ENCODE results near the gene TOM1L1.

Gene TOM1L1

DNA sequence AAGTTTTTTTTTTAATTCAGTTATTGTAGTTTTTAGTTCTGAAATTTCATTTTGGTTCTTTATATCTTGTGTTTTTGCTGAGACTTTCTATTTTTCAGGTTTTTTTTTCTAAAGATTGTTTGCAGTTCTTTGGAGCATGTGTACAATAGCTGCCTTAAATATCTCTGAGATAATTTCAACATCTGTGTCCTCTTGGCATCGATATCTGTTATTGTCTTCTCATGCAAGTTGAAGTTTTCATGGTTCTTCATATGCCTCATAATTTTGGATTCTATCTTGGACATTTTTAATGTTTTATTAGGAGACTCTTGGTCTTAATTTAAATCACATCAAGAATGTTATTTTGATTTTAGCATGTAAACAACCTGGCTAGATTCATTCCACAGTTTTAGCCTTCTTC, 45.0 kb downstream of the TOM1L1 start:
- no peaks in the 10 kb centered on the region for H3K9me3 ChIP-seq (replicated peaks in 1 of 2; ENCODE audit: control insufficient read depth in 2 of 2, insufficient read depth in 1 of 2, low read depth in 1 of 2, low read length in 2 of 2)
- no peaks in the 10 kb centered on the region for H3K27me3 ChIP-seq (ENCODE audit: control insufficient read depth in 3 of 3, insufficient read depth in 3 of 3, low read depth in 1 of 3, low read length in 3 of 3)
- H2AK5ac ChIP-seq (ENCODE audit: low read depth, low read length) = no peak overlapping the region
- H3K4ac ChIP-seq (ENCODE audit: low read length) = no peak overlapping the region
- H3K14ac ChIP-seq (ENCODE audit: low read length) = no peak overlapping the region
- no peak overlapping the region for H2BK120ac ChIP-seq (ENCODE audit: low read depth, low read length)
- no peak overlapping the region for H4K91ac ChIP-seq (ENCODE audit: low read depth, low read length, poor library complexity)
- no peak overlapping the region for H2BK12ac ChIP-seq (ENCODE audit: low read length)
- H2BK5ac ChIP-seq (ENCODE audit: low read length) = no peak overlapping the region
- no peak overlapping the region for H2BK15ac ChIP-seq (ENCODE audit: low read length)
- H3K9ac ChIP-seq (ENCODE audit: low read depth, low read length, poor library complexity) = no peak overlapping the region
- no peak overlapping the region for H3K4me2 ChIP-seq (ENCODE audit: insufficient read depth, low read length, poor library complexity, severe bottlenecking)
- H3K18ac ChIP-seq (ENCODE audit: low read length) = no peak overlapping the region
- no peak for DNase-seq (ENCODE audit: low spot score)
- H3K23ac ChIP-seq (ENCODE audit: low read depth, low read length, poor library complexity) = no peak overlapping the region
- no peak overlapping the region for H3K4me3 ChIP-seq (ENCODE audit: low read length in 2 of 2)
- H2AFZ ChIP-seq (ENCODE audit: low read length) = no peak overlapping the region
- H4K8ac ChIP-seq (ENCODE audit: low read depth, low read length) = no peak overlapping the region
- H3K79me1 ChIP-seq (ENCODE audit: low read depth, low read length) = no peaks in the 10 kb centered on the region
- H3K36me3 ChIP-seq (replicated peaks in 1 of 2; ENCODE audit: control insufficient read depth in 2 of 2, insufficient read depth in 2 of 2, low read length in 2 of 2) = peaks cover 8 to 22% of the 10 kb centered on the region in 2 donors
- H3K27ac ChIP-seq (replicated peaks; ENCODE audit: low read length) = no peak overlapping the region
- WGBS, 2 donors (ENCODE audit: extremely low coverage in 2 of 2, insufficient read length in 2 of 2, insufficient replicate concordance in 1 of 2) = no CpG with 5 or more reads among the region's 1 CpG
- no peaks in the 10 kb centered on the region for H3K4me1 ChIP-seq (ENCODE audit: control insufficient read depth in 2 of 2, insufficient read depth in 1 of 2, low read depth in 1 of 2, low read length in 2 of 2)

- no peak overlapping the region for H4K91ac ChIP-seq (ENCODE audit: low read depth, low read length, poor library complexity)
- H3K36me3 ChIP-seq (replicated peaks in 1 of 2; ENCODE audit: control insufficient read depth in 2 of 2, insufficient read depth in 2 of 2, low read length in 2 of 2) = peaks cover 12 to 37% of the 10 kb centered on the region in 2 donors
- no peak overlapping the region for H3K27ac ChIP-seq (replicated peaks; ENCODE audit: low read length)
- no peak overlapping the region for H3K4me3 ChIP-seq (ENCODE audit: low read length in 2 of 2)
- H3K4me1 ChIP-seq (ENCODE audit: control insufficient read depth in 2 of 2, insufficient read depth in 1 of 2, low read depth in 1 of 2, low read length in 2 of 2) = no peaks in the 10 kb centered on the region
- H3K27me3 ChIP-seq (ENCODE audit: control insufficient read depth in 3 of 3, insufficient read depth in 3 of 3, low read depth in 1 of 3, low read length in 3 of 3) = no peaks in the 10 kb centered on the region
- DNase-seq (ENCODE audit: low spot score) = no peak
- H3K79me1 ChIP-seq (ENCODE audit: low read depth, low read length) = no peaks in the 10 kb centered on the region
- no CpG with 5 or more reads among the region's 2 CpGs for WGBS, 2 donors (ENCODE audit: extremely low coverage in 2 of 2, insufficient read length in 2 of 2, insufficient replicate concordance in 1 of 2)
- no peak overlapping the region for H2BK15ac ChIP-seq (ENCODE audit: low read length)
- no peak overlapping the region for H3K9ac ChIP-seq (ENCODE audit: low read depth, low read length, poor library complexity)
- no peak overlapping the region for H2BK120ac ChIP-seq (ENCODE audit: low read depth, low read length)
- H2AK5ac ChIP-seq (ENCODE audit: low read depth, low read length) = no peak overlapping the region
- no peak overlapping the region for H2BK5ac ChIP-seq (ENCODE audit: low read length)
- no peak overlapping the region for H3K4ac ChIP-seq (ENCODE audit: low read length)
- no peaks in the 10 kb centered on the region for H3K9me3 ChIP-seq (replicated peaks in 1 of 2; ENCODE audit: control insufficient read depth in 2 of 2, insufficient read depth in 1 of 2, low read depth in 1 of 2, low read length in 2 of 2)
- H2AFZ ChIP-seq (ENCODE audit: low read length) = no peak overlapping the region
- H2BK12ac ChIP-seq (ENCODE audit: low read length) = no peak overlapping the region
- H3K23ac ChIP-seq (ENCODE audit: low read depth, low read length, poor library complexity) = no peak overlapping the region
- H4K8ac ChIP-seq (ENCODE audit: low read depth, low read length) = no peak overlapping the region
- H3K14ac ChIP-seq (ENCODE audit: low read length) = no peak overlapping the region
- no peak overlapping the region for H3K4me2 ChIP-seq (ENCODE audit: insufficient read depth, low read length, poor library complexity, severe bottlenecking)
- H3K18ac ChIP-seq (ENCODE audit: low read length) = no peak overlapping the region
Measured at GRCh38 chr17:54947396-54947795, 46.7 kb downstream of the TOM1L1 start.

DNA sequence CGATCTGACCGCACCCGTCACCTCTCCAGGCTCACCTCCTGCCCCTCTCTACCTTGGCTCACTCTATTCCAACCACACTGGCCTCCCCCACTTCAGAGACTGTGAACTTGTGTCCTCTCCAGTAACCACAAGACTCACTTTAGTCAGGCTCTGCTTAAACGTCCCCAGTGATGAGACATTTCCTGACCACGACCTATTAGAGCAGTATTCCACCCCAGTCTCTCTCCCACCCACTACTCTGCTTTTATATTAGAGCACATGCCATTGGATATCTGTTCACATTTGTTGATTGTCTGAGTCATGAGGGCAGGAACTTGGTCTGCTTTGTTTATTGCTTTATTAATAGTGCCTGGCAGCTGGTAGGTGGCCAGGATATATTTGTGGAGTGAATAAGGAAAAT, 47.7 kb downstream of the TOM1L1 start:
- DNase-seq (ENCODE audit: low spot score) = no peak

DNA sequence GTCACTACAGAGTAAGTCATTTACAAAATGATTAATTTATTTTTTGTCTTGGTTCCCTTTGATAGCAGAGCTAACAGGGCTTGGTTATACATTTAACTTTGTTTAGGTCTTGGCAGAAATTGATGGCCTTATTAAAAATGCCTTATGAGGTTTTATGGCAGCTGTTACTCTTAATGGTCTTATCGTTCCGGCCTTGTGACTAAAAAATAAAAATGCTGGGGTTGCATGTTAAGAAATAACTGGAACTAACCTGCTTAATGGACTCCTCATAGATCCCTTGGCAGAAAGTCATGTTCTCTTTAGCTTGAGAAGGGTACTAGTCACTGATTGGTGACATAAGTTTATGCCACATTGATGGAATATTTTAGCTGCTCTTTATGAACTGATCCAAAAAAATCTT, 49.5 kb downstream of the TOM1L1 start:
- Histone ChIP-seq H3K4me2 (ENCODE audit: insufficient read depth, low read length, poor library complexity, severe bottlenecking) (no peak overlapping the region), H4K8ac (ENCODE audit: low read depth, low read length) (no peak overlapping the region), H3K27ac (replicated peaks; ENCODE audit: low read length) (no peak overlapping the region), H4K91ac (ENCODE audit: low read depth, low read length, poor library complexity) (no peak overlapping the region), H2BK12ac (ENCODE audit: low read length) (no peak overlapping the region), H3K9me3 (replicated peaks in 1 of 2; ENCODE audit: control insufficient read depth in 2 of 2, insufficient read depth in 1 of 2, low read depth in 1 of 2, low read length in 2 of 2) (no peaks in the 10 kb centered on the region), H3K18ac (ENCODE audit: low read length) (no peak overlapping the region), H3K4me3 (ENCODE audit: low read length in 2 of 2) (no peak overlapping the region), H3K14ac (ENCODE audit: low read length) (no peak overlapping the region), H3K9ac (ENCODE audit: low read depth, low read length, poor library complexity) (no peak overlapping the region), H2BK15ac (ENCODE audit: low read length) (no peak overlapping the region), H2BK5ac (ENCODE audit: low read length) (no peak overlapping the region), H3K79me1 (ENCODE audit: low read depth, low read length) (no peaks in the 10 kb centered on the region), H3K36me3 (replicated peaks in 1 of 2; ENCODE audit: control insufficient read depth in 2 of 2, insufficient read depth in 2 of 2, low read length in 2 of 2) (peaks cover 20 to 62% of the 10 kb centered on the region in 2 donors), H3K27me3 (ENCODE audit: control insufficient read depth in 3 of 3, insufficient read depth in 3 of 3, low read depth in 1 of 3, low read length in 3 of 3) (no peaks in the 10 kb centered on the region), H2AFZ (ENCODE audit: low read length) (no peak overlapping the region), H2AK5ac (ENCODE audit: low read depth, low read length) (no peak overlapping the region), H3K4ac (ENCODE audit: low read length) (no peak overlapping the region), H2BK120ac (ENCODE audit: low read depth, low read length) (no peak overlapping the region), H3K23ac (ENCODE audit: low read depth, low read length, poor library complexity) (no peak overlapping the region), H3K4me1 (ENCODE audit: control insufficient read depth in 2 of 2, insufficient read depth in 1 of 2, low read depth in 1 of 2, low read length in 2 of 2) (no peaks in the 10 kb centered on the region)
- no peak for DNase-seq (ENCODE audit: low spot score)
- WGBS, 2 donors (ENCODE audit: extremely low coverage in 2 of 2, insufficient read length in 2 of 2, insufficient replicate concordance in 1 of 2) = no CpG with 5 or more reads among the region's 2 CpGs

More for the DNA sequence above, 47.7 kb downstream of the TOM1L1 start:
- H2BK12ac ChIP-seq (ENCODE audit: low read length) = no peak overlapping the region
- no peaks in the 10 kb centered on the region for H3K4me1 ChIP-seq (ENCODE audit: control insufficient read depth in 2 of 2, insufficient read depth in 1 of 2, low read depth in 1 of 2, low read length in 2 of 2)
- no peaks in the 10 kb centered on the region for H3K27me3 ChIP-seq (ENCODE audit: control insufficient read depth in 3 of 3, insufficient read depth in 3 of 3, low read depth in 1 of 3, low read length in 3 of 3)
- H3K4me2 ChIP-seq (ENCODE audit: insufficient read depth, low read length, poor library complexity, severe bottlenecking) = no peak overlapping the region
- H3K27ac ChIP-seq (replicated peaks; ENCODE audit: low read length) = no peak overlapping the region
- H3K36me3 ChIP-seq (replicated peaks in 1 of 2; ENCODE audit: control insufficient read depth in 2 of 2, insufficient read depth in 2 of 2, low read length in 2 of 2) = peaks cover 16 to 47% of the 10 kb centered on the region in 2 donors
- H2BK120ac ChIP-seq (ENCODE audit: low read depth, low read length) = no peak overlapping the region
- no peak overlapping the region for H2AFZ ChIP-seq (ENCODE audit: low read length)
- H3K4me3 ChIP-seq (ENCODE audit: low read length in 2 of 2) = no peak overlapping the region
- H2AK5ac ChIP-seq (ENCODE audit: low read depth, low read length) = no peak overlapping the region
- H3K79me1 ChIP-seq (ENCODE audit: low read depth, low read length) = no peaks in the 10 kb centered on the region
- H3K9ac ChIP-seq (ENCODE audit: low read depth, low read length, poor library complexity) = no peak overlapping the region
- no peak overlapping the region for H2BK5ac ChIP-seq (ENCODE audit: low read length)
- no peak overlapping the region for H3K4ac ChIP-seq (ENCODE audit: low read length)
- no peak overlapping the region for H3K23ac ChIP-seq (ENCODE audit: low read depth, low read length, poor library complexity)
- no peaks in the 10 kb centered on the region for H3K9me3 ChIP-seq (replicated peaks in 1 of 2; ENCODE audit: control insufficient read depth in 2 of 2, insufficient read depth in 1 of 2, low read depth in 1 of 2, low read length in 2 of 2)
- no peak overlapping the region for H3K18ac ChIP-seq (ENCODE audit: low read length)
- H2BK15ac ChIP-seq (ENCODE audit: low read length) = no peak overlapping the region
- H3K14ac ChIP-seq (ENCODE audit: low read length) = no peak overlapping the region
- WGBS, 2 donors (ENCODE audit: extremely low coverage in 2 of 2, insufficient read length in 2 of 2, insufficient replicate concordance in 1 of 2) = no CpG with 5 or more reads among the region's 5 CpGs
- H4K8ac ChIP-seq (ENCODE audit: low read depth, low read length) = no peak overlapping the region
- no peak overlapping the region for H4K91ac ChIP-seq (ENCODE audit: low read depth, low read length, poor library complexity)

Measured in neuronal stem cell (in vitro differentiated cells).